ENCODE data around the gene HSFX2.
"Not testable (repeated sequence)": the region's sequence is repeated elsewhere in the genome, so short reads cannot be mapped to it uniquely, and the experiment has no call there.

The HSFX2 gene

DNA sequence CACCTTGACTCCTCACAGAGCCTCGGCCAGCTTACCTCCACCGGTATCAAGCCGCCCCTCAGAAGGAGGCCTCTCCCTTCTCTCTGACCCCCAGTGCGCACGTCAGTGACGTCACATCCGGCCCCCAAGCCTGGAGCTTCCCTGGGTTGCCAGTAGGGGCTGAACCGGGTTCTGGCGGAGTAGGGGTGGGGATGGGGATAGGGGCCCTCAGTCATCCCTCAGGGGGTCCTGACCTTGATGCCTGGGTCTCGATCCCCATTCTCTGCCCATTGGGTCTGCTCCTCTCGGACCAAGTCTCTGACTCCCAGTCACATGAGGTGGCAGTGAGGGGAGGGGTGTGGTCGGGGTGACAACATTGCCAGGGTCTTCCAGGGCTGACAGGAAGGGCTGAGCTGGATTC is 7.8 kb downstream of the HSFX2 start, which contains the start of gene MAGEA9B:
MAGEA9B (minus strand) TSS at position 101 of the 400 bp plus-strand sequence. CDS start 4,280 bp downstream, outside the sequence.
- not testable (repeated sequence) for DNase-seq (ENCODE audit: low read depth in 2 of 2)

GRCh38 chrX:149585631-149586030 is 9.5 kb downstream of the HSFX2 start:
- DNase-seq (ENCODE audit: low read depth in 2 of 2) = not testable (repeated sequence)

GRCh38 chrX:149573456-149573855 is 21.7 kb downstream of the HSFX2 start:
- not testable (repeated sequence) for DNase-seq (ENCODE audit: low read depth in 2 of 2)

DNA sequence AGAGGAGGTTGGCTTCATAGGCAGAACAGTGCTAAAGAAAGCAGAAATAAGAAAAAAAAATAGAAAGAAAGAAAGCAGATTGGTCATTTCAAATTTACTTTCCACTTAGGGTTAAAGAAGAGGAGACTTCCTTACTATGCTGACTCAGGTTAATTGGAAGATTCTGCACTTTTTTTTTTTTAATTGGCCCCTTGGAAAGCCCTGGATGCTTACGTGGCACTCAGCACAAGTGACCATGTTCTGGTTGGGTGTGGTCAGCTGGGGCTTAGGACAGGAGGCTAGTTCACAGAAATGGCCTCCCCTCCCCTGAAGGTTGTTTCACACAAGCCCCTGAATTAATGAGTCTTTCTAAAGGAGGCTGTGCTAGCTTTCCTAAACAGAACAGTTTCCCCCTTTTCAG is 22.4 kb downstream of the HSFX2 start:
- DNase-seq (ENCODE audit: low read depth in 2 of 2) = no peak

DNA sequence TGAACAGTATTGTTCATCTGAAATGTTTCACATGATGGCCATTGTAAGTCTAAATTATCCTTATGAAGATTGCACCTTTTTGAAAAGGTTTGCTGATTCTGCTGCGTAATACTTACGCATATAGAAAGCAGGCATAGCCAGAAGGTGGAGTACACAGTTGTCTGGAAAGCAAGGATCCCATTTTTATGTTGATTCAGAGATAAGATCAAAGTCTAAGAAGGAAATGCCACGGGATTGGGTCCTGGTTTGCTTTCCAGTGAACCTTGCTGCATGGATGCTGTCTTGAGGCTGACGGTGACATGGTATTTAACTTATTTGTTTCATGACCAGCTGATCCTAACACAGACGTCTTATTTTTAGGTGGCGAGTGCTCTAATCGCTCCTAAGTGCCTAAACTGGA is 23.3 kb downstream of the HSFX2 start:
- no peak for DNase-seq (ENCODE audit: low read depth in 2 of 2)

DNA sequence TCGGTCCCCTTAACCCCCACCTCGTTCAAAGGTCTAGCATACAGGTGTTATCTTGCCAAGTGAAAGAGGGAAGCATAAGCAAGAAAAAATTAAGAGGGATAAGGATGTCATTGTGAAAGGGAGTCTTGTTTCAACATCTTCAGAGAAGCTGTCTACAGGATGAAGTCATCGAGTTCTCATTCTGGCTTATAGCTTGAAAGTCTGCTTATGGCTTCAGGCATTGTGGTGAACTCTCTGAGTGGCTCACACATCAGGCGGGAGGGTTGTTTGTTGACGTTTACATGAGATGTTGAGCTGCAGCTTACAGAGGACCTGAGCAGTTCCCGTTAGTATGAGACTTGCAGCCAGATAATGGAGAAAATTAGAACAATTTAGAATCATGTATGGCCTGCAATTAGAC is 24.4 kb downstream of the HSFX2 start:
- DNase-seq (ENCODE audit: low read depth in 2 of 2) = no peak

DNA sequence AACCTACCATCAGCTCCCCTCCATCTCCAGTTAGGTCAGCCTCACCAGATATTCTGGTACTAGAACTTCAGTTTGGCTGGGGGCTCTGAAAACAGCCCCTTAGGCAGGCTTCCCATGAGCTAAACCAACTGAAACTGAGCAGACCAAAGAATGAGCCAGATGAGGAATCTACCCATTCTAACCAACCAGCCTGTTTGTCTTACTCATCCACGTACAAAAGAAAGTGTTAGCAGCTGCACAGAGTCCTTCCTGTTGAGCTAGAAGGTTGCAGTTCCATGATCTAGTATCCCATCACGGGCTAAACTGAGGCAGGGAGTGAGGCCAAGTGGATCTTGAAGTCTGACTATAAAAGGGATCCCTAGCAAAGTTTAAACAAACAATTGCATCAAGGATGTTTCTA is 25.3 kb downstream of the HSFX2 start:
- DNase-seq (ENCODE audit: low read depth in 2 of 2) = no peak

- no peak for DNase-seq (ENCODE audit: low read depth in 2 of 2)
Measured at GRCh38 chrX:149568701-149569296, 26.3 kb downstream of the HSFX2 start.

- DNase-seq (ENCODE audit: low read depth in 2 of 2) = no peak
Measured at GRCh38 chrX:149567621-149568417, 27.3 kb downstream of the HSFX2 start.

DNA sequence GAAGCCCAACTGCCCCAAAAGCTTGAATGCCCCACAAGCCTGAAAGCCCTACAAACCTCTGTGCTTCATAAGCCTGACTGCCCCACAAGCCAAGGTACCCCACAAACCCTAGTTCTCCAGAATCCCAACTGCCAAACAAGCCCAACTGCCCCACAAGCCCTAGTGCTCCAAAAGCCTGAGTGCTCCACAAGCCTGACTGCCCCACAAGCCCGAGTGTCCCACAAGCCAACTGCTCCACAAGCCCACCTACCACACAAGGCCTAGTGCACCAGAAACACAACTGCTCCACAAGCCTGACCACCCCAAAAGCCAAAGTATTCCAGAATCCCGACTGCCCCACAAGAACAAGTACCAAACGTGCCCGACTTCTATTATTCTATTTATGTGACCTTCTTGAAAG is 31.8 kb downstream of the HSFX2 start:
- DNase-seq (ENCODE audit: low read depth in 2 of 2) = no peak

DNA sequence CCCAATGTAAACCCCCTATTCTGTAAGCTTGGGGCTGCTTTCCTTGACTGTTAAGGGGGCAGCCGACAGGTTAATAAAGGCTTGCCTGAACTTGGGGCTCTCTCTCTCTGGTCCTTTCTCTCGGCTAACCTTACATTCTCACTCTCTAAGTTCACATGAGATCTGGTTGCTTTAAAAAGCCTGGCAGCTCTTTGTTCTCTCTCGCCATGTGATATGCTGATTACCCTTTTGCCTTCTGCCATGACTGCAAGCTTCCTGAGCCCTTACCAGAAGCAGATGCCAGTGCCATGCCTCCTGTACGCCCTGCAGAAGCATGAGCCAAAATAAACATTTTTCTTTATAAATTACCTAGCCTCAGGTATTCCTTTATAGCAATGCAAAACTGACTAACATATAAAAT is 39.9 kb downstream of the HSFX2 start:
- DNase-seq (ENCODE audit: low read depth in 2 of 2) = not testable (repeated sequence)

DNA sequence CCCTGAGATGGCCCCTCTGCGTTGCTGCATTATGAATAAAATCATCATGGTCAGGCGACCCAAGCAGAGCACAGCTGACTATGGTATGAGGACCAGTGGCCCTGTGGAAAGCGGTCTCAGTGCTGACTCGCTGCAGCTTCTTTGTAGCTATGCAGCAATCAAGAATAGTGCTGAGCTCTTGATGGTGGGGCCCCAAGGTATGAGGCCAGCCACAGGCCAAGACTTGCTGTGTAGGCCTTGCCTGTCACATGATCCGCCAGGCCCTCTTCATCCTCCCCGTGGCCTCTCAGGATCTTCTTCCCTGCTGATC is 43.2 kb downstream of the HSFX2 start:
- not testable (repeated sequence) for DNase-seq (ENCODE audit: low read depth in 2 of 2)

GRCh38 chrX:149551245-149551938 is 43.7 kb downstream of the HSFX2 start:
- not testable (repeated sequence) for DNase-seq (ENCODE audit: low read depth in 2 of 2)

GRCh38 chrX:149550454-149550853 is 44.7 kb downstream of the HSFX2 start:
- DNase-seq (ENCODE audit: low read depth in 2 of 2) = not testable (repeated sequence)

- DNase-seq (ENCODE audit: low read depth in 2 of 2) = not testable (repeated sequence)
Measured at GRCh38 chrX:149549701-149550100, 45.4 kb downstream of the HSFX2 start, which contains the start of gene HSFX3. TSS of gene HSFX3 (minus strand) at chrX:149549924. CDS start at chrX:149549852, 72 bp downstream.

GRCh38 chrX:149547782-149548181 is 47.3 kb downstream of the HSFX2 start:
- not testable (repeated sequence) for DNase-seq (ENCODE audit: low read depth in 2 of 2)

- not testable (repeated sequence) for DNase-seq (ENCODE audit: low read depth in 2 of 2)
Measured at GRCh38 chrX:149546962-149547361, 48.2 kb downstream of the HSFX2 start.

- DNase-seq (ENCODE audit: low read depth in 2 of 2) = not testable (repeated sequence)
Measured at GRCh38 chrX:149545545-149546543, 49.3 kb downstream of the HSFX2 start.
